LNCaP clone FGC (cell line): Measurements from ENCODE around the gene ADARB2.

Experiments
- DNase-seq: peaks from one replicate; pipeline ENCODE4 v3.0.0-alpha.2; 2011; ENCODE audit warnings: low read depth
- H3K4me3 ChIP-seq: 2 replicates; pipeline ENCODE4 v1.5.1; 2011; ENCODE audit warnings: mild to moderate bottlenecking, low read depth, low read length, control low read depth
- TF ChIP-seq, protein P1 (sequence below): IDR thresholded peaks from 2 replicates; pipeline ENCODE4 v1.5.1; 2012; ENCODE audit warnings: mild to moderate bottlenecking; ENCODE audit not compliant: control insufficient read depth, insufficient read depth; ENCODE audit errors: extremely low read depth

ADARB2 gene

DNA sequence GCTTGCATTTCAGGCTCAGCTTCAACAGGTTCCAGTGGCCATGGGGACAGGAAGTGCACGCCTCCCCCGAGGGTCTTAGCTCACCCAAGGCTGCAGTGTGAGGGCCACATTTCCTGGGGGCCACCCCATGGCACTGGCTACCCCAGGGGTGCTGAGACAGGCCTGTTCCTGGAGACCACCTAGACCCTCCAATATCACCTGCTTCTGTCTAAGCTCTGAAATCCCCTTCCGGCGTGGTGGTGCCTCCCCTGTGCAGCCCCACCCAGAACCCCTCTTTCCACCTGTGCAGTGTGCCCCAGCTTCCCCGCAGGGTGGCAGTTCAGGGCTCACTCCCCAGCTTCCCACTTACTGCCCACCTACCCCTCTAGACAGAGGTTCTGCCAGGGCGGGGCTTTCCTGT, 83.1 kb downstream of the ADARB2 start:
- H3K4me3 ChIP-seq, result no peak overlapping the region
- TF ChIP-seq, protein P1, sequence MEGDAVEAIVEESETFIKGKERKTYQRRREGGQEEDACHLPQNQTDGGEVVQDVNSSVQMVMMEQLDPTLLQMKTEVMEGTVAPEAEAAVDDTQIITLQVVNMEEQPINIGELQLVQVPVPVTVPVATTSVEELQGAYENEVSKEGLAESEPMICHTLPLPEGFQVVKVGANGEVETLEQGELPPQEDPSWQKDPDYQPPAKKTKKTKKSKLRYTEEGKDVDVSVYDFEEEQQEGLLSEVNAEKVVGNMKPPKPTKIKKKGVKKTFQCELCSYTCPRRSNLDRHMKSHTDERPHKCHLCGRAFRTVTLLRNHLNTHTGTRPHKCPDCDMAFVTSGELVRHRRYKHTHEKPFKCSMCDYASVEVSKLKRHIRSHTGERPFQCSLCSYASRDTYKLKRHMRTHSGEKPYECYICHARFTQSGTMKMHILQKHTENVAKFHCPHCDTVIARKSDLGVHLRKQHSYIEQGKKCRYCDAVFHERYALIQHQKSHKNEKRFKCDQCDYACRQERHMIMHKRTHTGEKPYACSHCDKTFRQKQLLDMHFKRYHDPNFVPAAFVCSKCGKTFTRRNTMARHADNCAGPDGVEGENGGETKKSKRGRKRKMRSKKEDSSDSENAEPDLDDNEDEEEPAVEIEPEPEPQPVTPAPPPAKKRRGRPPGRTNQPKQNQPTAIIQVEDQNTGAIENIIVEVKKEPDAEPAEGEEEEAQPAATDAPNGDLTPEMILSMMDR, result no peak
- DNase-seq, result no peak

DNA sequence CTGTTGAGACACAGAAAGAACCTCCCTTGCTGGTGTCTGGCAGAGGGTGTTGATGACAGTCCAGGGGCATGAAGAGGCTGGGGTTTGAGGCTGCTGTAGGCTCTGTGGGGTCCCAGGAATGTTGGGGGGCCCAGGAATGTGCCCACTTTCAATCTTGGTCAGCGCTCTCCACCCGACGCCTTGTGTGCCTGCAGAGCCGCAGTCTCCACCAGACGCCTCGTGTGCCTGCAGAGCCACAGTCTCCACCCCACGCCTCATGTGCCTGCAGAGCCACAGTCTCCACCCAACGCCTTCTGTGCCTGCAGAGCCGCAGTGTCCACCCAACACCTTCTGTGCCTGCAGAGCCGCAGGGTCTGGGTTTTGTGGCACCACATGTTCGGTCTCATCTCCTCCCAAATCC, 84.0 kb downstream of the ADARB2 start:
- no peak overlapping the region for H3K4me3 ChIP-seq

DNA sequence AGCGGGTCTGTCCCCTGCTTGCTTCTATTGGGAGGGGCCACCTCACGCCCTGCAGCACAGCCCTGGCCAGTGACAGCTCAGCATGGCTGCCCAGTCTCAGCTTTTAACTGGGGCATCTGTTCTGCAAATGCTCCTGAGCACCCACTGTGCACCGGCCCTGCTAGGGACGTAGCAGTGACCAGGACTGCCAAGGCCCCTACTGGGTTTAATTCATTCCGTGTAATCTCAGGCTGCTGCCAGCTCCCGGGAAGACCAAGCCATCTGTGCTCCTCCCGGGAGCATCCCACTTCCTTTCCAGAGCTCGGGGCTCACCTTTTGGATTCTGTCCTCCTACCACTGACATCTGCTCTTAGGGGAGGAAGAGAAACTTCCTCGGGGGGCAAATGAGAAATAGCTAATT, 85.2 kb downstream of the ADARB2 start:
- TF ChIP-seq, protein P1, result no peak
- DNase-seq, result no peak
- H3K4me3 ChIP-seq, result no peak overlapping the region

More for the DNA sequence above, 84.0 kb downstream of the ADARB2 start:
- TF ChIP-seq, protein P1, result no peak
- DNase-seq, result no peak

DNA sequence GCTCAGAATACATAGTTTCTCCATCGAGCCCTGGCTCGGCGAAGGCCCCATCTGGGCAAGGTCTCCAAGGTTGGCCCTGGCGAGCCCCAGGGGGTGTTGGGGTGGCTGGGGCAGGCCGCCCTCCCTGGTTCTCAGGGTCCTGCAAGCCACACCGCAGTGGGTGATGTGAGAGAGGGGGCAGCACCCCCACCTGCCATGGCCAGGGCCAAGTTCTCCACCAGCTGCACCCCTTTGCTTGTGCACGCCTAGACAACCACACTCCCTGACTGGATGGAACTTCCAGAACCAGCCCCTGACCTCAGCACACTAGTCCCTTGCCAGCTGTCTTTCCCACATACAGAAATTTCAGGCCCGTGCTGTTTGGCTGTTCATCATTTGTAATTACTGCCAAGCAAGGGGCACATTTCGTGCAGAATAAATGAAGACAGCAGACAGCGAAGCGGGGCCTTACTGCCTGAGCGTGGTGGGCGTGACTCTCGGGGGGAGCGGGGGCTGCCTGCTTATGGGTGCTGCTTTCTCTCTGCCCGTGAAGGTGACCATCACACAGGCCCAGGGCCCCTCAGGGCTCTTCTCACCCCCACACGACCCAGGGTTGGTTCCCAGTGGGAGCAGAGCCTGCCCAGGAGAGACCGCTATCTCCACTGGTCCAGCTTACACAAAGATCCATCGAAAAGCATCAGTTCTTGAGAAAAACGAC, 85.9 kb downstream of the ADARB2 start:
- no peak overlapping the region for H3K4me3 ChIP-seq
- TF ChIP-seq, protein P1, result no peak
- no peak for DNase-seq

DNA sequence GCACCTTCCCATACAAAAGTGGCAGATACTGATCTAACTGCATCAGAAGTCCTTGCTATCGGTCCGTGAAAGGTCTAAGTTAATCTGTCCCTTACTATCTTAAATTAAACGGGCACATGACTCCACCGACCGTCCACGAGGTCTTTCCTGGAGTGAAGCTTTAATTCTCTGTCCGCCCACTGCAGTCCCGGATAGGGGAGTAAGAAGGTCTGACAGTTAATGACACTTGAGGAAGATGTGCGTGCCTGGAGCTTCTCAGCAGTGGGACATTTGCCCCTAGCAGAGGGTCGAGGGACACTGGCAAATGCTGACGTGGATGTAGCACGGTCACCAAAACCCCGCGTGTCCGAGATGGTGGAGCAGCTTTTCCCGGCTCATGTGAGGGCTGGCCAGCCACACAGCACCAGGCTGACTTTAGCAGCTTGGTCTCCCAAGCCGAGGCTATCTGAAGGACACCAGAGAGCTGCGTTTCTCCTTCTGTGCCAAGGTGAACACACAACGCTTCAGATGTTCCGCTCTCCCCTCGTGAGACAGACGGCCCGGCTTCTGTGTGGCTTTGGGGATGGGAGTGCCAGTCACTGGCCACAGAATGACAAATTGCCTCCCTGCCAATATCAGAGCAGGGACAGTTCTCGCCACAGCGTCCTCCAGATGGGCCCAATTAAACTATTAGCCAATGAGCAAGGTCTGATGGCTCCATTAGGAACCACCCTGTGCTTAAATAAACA, 86.6 kb downstream of the ADARB2 start:
- no peak overlapping the region for H3K4me3 ChIP-seq
- DNase-seq, result peak; percentile 4
- TF ChIP-seq, protein P1, result no peak

DNA sequence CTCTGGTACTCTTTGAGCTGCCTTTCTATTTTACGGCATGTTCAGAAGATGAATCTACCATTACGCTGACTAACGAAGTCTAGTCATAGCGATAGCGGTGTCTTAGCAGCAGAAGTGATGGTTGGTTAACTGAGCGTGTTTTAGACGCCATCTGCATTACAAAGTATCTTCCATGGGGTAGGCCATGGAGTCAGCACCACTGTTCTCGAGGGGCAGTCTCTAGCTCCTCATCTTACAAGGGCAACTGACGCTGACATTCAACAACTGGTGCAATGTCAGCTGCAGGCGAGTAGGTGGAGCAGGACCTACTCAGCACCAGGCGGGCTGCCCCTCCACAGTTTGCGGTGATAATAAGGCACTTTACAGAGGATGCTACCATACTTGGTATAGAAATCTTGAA, 88.7 kb downstream of the ADARB2 start:
- TF ChIP-seq, protein P1, result no peak
- H3K4me3 ChIP-seq, result no peak overlapping the region
- no peak for DNase-seq
